AG08396 (cell line): ENCODE results near the gene CKMT1B.
"Not testable (repeated sequence)": the region's sequence is repeated elsewhere in the genome, so short reads cannot be mapped to it uniquely, and the experiment has no call there.

Experiments
- DNase-seq: peaks from one replicate; pipeline ENCODE4 v3.0.0; 2012; ENCODE audit warnings: low spot score, mixed read lengths

Gene CKMT1B

DNA sequence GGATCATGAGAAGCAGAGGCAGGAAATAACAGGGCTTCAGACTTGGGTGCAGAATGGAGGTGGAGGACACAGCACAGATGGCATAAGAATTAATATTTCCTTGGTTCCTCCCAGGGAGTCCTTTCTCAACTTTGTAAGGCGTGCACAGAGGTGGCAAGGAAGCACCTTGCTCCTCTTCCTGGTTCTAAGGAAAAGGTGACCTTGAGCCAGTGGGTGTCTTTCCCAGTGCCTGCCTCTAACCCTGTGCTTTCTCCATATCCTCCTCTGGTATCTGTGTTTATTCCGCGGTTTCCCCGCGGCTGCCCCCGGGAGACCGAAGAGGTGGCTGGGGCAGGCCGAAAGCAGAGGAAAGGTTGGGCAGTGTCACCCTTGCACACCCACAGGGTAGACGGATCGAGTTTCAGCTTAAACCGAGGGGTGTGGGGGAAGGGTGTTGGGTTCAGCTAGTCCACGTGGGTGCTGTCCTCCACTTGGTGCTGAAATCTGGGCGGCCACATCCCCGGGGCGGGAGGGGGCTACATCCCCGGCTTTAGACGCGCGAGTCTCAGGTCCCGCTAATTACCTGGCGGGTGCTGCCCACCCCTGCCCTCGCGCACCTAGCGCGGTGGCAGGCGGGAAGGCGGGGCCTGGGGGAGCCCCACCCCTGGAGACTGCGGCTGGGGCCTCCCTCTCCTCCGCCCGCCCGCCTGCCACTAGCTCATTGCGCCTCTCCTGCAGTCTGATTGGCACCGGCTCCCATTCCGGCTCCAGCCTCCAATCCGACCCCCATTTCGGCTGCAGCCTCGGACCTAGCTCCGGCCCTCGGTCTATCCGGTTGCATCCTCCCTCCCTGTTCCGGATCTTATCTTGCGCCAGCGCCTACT, at the start of gene CKMT1B:
CKMT1B (plus strand) TSS at position 700 of the 863 bp plus-strand sequence. CDS start 192 bp downstream, outside the sequence.
- DNase-seq: not testable (repeated sequence)

DNA sequence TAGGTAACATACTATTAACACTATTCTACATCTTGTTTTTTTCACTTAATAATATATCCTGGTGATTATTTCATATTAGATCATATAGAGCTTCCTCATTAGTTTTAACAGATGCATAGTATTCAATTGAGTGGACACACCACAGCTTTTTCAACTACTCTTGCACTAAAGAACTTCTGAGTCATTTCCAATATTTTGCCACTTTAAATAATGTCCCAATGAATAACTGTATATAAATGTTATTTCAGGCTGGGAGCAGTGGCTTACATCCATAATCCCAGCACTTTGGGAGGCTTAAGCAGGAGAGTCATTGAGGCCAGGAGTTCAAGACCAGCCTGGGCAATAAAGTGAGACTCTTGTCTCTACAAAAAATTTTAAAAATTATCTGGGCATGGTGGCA, 49.6 kb upstream of the CKMT1B start:
- no peak for DNase-seq

DNA sequence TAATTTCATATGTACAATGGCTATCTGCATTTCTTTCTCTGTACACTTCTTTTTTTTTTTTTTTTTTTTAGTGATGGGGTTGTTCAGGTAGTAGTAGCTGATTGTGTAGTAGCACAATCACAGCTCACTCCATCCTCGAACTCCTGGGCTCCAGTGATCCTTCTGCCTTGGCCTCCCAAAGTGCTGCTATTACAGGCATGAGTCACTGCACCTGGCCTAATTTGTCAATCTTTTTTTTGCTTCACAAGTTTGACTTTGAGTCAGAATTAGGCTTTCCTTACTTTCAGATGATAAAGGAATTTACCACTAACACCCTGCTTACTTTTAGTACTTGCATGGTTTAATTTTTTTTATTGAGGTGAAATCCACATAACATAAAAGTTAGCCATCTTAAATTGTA, 48.4 kb upstream of the CKMT1B start:
- DNase-seq: no peak

DNA sequence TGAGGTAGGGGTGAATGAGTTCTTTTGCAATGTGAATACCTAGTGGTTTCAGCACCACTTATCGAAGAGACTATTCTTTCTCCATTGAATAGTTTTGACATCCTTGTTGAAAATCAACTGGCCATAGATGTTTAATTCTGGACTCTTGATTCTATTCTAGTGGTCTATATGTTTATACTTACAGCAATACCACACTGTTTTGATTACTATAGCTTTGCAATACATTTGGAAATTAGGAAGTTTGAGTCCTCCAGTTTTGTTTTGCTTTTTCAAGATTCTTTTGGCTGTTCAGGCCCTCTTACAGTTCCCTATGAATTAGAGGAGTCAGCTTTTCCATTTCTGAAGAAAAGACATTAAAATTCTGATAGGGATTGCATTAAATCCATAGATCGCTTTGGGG, 46.3 kb upstream of the CKMT1B start:
- DNase-seq: no peak

DNA sequence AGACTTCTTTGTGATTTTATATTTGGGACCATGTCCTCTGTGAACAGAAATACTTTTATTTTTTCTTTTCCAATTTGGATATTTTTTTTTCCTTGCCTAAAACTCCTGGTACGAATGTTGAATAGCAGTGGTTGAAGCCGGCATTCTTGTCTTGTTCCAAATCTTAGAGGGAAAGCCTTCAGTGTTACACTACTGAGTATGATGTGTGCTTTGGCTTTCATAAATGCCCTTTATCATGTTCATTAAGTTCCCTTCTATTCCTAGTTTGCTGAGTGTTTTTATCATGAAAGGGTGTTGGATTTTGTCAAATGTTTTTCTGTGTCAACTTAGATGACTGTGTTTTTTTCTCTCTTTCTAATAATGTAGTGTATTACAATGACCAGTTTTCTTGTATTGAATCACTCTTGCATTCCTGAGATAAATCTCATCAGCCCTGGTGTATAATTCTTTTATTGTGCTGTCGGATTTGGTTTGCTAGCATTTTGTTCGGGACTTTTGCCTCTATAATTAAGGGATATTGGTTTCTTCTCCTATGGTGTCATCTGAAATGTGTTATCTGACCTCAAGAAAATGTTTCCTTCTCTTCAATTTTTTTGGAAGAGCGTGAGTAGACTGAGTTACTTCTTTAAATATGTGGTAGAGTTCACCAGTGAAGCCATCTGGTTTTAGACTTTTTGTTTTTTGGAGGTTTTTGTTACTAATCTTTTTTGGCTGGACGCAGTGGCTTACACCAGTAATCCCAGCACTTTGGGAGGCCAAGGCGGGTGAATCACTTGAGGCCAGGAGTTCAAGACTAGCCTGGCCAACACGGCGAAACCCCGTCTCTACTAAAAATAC, 43.1 kb upstream of the CKMT1B start:
- DNase-seq: no peak

DNA sequence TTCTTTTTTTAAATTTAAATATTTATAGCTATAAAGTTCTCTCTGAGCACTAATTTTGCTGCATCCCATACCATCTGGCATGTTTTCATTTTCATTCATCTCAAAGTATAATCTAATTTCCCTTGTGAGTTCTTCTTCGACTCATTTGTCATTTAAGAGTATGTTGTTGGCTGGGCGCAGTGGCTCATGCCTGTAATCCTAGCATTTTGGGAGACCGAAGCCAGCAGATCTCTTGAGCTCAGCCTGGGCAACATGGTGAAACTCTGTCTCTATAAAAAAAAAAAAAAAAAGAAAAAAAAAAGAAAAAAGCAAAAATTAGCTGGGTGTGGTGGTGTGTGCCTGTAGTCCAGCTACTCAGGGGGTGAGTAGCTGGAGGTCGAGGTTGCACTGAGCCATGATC, 41.6 kb upstream of the CKMT1B start:
- DNase-seq: no peak

DNA sequence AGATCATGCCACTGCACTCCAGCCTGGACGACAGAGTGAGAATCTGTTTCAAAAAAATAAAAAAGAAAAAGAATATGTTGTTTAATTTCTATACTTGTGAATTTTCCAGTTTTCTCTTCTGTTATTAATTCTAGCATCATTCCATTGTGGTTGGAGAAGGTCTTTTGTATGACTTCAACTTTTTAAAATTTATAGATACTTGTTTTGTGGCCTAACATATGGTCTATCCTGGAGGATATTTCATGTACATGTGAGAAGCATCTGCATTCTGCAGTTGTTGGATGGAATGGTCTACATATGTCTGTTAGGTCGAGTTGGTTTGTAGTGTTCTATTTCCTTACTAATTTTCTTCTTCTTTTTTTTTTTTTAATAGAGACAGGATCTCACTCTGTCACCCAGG, 40.8 kb upstream of the CKMT1B start:
- no peak for DNase-seq

DNA sequence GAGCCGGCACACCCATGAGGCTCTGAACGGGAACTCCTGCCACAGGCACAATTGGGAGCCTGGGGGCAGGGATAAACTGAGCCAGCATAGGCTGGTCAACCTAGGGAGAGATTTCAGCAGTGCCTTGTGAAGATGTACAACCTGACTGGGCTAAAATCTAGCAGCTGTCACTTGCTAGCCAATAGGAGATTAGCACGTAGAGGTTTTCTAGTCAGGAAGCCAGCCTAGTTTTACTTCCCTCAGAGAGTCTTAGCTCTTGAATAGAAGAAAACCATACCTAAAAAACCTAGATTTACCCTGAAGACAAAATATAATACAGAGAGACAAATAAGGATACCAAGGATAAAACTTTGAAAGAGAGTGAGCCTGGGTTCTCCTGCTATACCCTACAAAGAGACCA, 31.1 kb upstream of the CKMT1B start:
- not testable (repeated sequence) for DNase-seq

DNA sequence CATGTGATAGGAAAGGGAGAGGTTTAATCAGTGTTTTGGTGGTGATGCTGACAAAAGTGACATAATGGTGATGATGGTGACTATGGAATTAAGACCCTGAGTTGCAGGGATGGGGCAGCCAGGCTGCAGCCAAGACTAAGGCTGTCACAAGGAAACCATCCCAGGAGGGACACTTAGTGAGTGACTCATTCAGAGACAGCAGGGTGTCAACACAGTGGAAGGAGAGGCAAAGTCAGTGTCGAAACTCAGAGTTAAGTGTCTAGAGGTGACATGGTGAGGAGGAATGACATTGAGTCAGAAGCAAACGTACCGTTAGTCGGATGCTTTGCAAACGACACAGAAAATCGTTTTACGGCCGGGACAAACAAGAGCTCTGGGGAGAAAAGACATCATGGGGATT, 30.0 kb upstream of the CKMT1B start:
- not testable (repeated sequence) for DNase-seq

DNA sequence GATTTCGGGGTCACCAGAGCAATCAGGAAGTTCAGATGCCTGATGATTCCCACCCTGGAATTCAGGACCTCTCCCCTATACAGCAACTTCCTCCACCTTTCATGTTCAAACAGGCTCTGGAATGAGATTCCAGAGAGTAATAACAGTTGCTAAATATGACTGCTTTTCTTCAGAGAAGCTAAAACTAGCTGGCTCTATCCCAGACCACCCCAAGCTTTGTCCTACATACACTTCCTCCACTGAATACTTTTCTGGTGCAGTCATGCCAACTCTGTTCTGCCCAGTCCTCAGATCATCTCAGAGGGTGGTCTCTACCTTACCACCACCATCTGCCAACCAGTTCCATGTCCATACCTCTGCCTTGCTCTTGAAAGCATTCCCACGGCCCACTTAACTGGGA, 27.2 kb upstream of the CKMT1B start:
- not testable (repeated sequence) for DNase-seq

DNA sequence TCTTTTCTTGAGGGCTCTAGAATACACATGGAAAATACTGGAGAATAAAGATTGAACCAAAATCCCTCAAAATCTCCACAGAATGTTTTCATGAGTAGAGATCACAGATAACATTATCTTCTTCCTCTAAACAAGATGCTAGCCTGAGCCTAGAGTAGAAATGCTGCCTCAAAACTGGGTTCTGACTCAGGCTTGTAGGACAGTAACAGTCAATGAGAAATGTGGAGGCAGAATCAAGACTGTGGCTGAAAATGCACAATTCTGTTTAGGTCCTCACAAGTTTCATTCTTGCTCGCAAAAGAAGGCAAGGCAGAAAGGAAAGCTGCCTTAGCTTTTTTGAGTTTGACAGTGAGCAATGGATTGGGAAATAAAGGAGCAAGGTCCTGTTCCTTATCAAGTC, 19.2 kb upstream of the CKMT1B start:
- not testable (repeated sequence) for DNase-seq

DNA sequence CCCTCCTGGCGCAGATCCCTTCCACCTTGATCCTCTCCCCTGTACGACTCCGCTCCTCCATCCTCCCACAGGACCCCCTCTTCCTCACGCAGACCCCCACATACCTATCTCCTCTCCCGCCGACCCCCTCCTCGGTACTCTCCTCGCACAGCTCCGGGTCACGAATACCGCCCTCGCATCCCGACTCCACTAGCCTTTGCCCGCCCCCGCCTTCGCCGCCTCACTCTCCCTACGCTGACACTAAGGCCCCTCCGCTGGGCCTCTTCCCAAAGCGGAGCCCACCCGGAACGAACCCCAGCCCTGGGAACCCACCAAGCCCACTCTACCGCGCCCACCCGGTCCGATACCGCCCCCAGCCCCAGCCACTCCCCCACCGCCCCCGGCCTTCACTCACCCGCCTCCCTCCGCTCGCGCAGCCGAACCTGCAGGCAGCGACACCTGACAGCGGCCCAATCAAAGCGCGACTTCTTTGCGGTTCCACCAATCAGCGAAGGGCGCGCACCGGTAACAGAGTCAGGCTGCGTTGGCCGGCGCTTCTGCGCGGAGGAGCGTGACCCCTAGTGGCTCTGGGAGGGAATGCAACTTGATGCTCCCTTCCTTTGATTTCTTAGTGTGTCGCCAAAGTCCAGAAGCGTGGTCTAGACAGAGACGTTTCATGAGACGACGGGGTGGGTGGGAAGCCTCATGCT, 3.9 kb upstream of the CKMT1B start, which contains the start of gene PPIP5K1:
PPIP5K1 (minus strand) TSS at position 431 of the 689 bp plus-strand sequence. CDS start 5,704 bp downstream, outside the sequence.
- DNase-seq: not testable (repeated sequence)

DNA sequence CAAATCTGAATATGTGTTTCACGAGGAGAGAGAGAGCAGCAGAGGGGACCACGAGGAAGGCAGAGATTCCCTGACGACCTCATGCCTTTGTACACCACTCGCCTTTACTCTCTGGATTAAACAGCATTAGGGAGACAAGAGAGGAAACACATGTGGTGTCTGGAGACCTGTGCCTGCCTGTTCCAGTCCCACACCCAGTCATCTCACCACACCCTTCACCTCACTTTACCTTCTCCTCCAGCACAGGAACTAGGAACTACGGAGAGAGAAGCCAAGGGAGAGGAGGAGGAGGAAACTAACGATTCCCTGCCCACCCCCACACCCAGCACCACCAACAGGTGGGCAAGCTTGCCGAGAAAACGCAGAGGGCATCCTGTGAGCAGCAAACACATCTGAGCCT, 986 bp upstream of the CKMT1B start:
- DNase-seq: not testable (repeated sequence)

DNA sequence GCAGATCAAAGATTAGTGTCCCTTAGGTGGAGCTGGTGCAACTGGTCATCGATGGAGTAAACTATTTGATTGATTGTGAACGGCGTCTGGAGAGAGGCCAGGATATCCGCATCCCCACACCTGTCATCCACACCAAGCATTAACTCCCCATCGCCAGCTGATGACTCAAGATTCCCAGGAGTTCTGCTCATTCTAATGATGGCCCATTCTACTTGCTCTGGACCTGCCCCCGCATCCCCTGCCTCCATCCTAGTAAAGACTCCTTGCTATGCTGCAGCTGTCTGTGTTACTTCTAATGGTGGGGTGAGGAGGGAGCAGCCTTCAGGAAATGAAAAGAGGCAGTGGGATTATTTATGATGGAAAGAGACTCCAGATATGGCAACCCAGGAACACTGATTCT, 5.3 kb downstream of the CKMT1B start:
- DNase-seq: not testable (repeated sequence)

DNA sequence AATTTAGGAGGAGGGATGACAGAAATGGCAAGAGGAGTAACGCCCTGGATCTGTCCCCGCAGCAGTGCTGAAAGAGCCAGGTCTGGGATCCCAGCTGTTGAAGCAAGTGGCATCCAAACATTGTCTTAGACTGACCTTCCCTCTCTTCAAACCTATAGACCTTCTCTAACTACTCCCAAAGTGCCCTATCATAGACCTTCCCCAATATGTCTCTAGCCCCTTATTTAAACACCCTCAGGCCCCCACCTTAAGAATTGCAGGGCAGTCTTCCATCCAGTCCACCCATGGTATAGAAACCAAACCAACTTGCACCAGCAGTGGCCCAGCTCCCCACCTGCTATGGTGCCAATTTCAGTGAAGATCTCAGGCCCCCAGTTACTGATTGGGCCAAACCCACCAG, 6.4 kb downstream of the CKMT1B start:
- DNase-seq: not testable (repeated sequence)

DNA sequence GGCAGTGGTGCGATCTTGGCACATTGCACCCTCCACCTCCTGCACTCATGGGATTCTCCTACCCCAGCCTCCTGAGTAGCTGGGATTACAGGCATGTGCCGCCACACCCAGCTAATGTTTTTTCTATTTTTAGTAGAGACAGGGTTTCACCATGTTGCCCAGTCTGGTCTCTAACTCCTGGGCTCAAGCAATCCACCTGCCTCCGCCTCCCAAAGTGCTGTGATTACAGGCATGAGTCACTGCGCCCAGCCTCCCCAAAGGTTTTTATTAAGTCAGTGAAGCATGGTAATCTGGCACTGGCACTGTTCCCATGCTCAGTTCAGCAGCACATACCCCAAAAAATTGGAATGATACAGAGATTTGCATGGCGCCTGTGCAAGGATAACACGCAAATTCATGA, 8.4 kb downstream of the CKMT1B start:
- DNase-seq: not testable (repeated sequence)

DNA sequence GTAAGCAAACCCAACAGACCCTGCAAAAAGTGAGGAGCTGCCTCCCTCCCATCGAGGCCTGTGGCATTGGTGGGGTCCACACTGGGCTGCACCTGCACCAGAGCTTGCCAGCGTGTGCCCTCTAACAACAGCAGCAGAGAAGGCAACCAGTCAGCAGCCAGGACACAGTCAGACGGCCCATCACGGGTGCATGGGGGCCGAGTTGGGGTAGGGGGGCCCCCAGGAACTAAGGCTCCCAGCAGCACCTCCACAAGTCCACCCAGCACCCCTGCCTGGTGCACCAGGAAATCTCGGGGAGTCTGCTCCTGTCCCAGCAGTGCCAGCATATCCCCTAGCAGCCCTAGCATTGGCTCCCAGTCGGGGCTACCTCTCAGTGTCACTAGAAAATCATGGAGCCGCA, 23.9 kb downstream of the CKMT1B start:
- not testable (repeated sequence) for DNase-seq

DNA sequence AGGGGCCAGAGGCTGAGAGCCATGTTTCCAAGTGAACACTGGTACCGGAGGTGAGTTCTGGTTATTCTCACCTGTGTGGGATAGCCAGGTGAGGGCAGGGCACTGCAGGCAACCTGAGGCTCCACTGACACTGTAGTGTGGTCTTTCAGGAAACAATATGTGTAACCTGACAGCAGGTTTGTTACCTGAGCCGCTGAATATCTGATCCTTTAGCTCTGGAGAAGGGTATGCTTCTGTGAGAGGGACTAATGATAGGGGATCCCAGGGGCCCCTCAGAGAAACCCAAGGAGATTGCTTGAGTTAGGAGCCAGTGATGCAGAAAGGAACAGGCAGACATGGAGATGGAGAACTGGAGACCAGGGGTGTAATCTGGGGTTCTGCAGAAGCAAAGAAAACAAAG, 24.9 kb downstream of the CKMT1B start, which contains the start of gene STRC:
STRC (minus strand) TSS at position 101 of the 400 bp plus-strand sequence; CDS start at position 23, 78 bp downstream.
- not testable (repeated sequence) for DNase-seq

DNA sequence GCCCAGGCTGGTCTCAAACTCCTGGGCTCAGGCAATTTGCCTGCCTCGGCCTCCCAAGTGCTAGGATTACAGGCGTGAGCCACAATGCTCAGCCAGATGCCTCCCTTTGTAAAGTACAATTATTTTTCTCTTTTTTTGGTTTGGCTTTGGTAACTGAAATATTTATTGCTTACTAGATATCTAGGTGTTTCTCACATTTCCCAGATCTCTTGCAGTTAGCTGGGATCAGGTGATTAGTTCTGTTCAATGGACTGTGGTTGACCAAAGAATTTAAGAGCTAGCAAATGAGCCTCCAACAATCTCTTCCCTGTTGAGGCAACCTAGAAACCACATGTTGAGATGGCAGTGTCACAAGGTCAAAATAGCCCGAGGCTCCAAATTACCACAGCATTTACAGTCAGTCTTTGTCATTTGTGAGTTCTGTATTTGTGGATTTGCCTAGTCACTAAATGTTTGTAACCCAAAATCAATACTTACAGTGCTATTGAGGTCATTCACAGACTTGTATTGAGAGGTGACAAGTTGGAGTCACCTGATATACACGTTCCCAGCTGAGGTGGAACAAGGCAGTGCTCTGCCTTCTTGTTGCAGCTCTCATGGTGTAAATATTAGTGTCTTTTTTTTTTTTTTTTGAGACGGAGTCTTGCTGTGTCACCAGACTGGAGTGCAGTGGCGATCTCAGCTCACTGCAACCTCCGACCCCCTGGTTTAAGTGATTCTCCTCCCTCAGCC, 28.4 kb downstream of the CKMT1B start:
- DNase-seq: not testable (repeated sequence)

DNA sequence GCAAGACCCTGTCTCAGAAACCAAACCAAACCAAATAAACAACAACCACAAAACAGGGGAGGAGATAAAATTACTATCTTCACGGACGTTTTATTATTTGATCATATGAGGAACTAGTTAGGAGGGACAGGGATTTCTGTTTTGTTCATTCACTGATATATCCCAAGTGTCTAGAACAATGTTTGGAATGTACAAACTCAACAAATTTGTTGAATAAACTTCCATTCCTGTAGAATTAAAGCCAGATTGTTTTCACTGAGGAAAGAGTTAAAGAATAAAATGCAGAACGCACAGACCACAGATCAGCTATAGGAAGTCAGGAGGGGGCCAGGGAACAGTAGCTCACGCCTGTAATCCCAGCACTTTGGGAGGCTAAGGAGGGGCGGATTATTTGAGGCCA, 31.3 kb downstream of the CKMT1B start:
- no peak for DNase-seq

DNA sequence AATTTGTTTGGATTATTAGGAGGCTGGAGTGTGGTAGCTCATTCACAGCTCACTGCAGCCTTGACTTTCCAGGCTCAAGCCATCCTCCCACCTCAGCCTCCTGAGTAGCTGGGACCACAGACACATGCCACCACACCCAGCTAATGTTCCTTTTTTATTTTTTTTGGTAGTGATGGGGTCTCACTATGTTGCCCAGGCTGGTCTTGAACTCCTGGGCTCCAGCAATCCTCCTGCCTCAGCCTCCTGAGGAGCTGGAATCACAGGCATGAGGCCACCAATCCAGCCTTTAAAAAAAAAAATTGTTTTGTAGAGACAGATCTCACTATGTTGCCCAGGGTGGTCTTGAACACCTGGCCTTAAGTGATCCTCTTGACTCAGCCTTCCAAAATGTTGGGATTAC, 33.1 kb downstream of the CKMT1B start:
- DNase-seq: not testable (repeated sequence)
